Mucosa of descending colon (tissue), 3 donors: Measurements from ENCODE around the gene KCTD16. TPM values are rescaled to one million over a fixed set of nuclear protein-coding genes. Genes with fewer than 3 reads are reported as not detected.

Experiments used
- ATAC-seq: fragments of 200-7000 bp; cut with Tn5 transposase; one replicate; pipeline ENCODE4 v1.9.1; 2020; ENCODE audit warnings: mild to moderate bottlenecking, moderate library complexity
- DNase-seq, 3 donors: peaks; one replicate each; pipeline ENCODE4 v3.0.0-alpha.2; 2020
- H3K36me3 ChIP-seq: fragments of 200-600 bp; one replicate; pipeline ENCODE4 v1.8.0; 2021; ENCODE audit warnings: low read depth, mild to moderate bottlenecking
- H3K4me1 ChIP-seq: fragments of 200-600 bp; one replicate; pipeline ENCODE4 v1.8.0; 2021; ENCODE audit warnings: low read depth, mild to moderate bottlenecking
- H3K4me3 ChIP-seq: fragments of 200-600 bp; one replicate; pipeline ENCODE4 v1.8.0; 2021; ENCODE audit warnings: mild to moderate bottlenecking
- H3K9me3 ChIP-seq: fragments of 200-600 bp; one replicate; pipeline ENCODE4 v1.8.0; 2021; ENCODE audit warnings: mild to moderate bottlenecking
- CTCF ChIP-seq: fragments of 200-600 bp; IDR thresholded peaks from one replicate; pipeline ENCODE4 v1.8.0; 2022; ENCODE audit warnings: antibody characterized with exemption, mild to moderate bottlenecking
- intact Hi-C, 2 donors: fragments of 100-400 bp; cut with DNase I in 1 of 2; cut with micrococcal nuclease in 1 of 2; formaldehyde crosslinking; loops; one replicate each; pipeline versions ENCODE4 v1.11.0 to v1.11.1; 2022; cut with DNase I, micrococcal nuclease
- total RNA-seq, 3 donors: library from RNA; stranded (reverse); fragmentation: NEBNext Ultra II Directional in 2 of 3; extraction: Animal tissue kit (Norgen Biotek cat#: 25700) in 2 of 3; gene quantifications; one replicate each; pipeline versions ENCODE4 v1.2.1 to v1.2.4, GENCODE V29; 2021 to 2023
- donor health status: DM: no; HTN: no; CAD: no; lungs with moderate emphysema.
- donor health status: DM: no; HTN: no; CAD: no.
- donor health status: DM: no; HTN: yes; CAD: no.

KCTD16 gene
- total RNA-seq, 3 donors from 2014 or later: 0.07 to 0.22 (median 0.12) TPM

GRCh38 chr5:144510845-144511579, 340.3 kb downstream of the KCTD16 start:
- Histone ChIP-seq H3K4me1 (no peaks in the 10 kb centered on the region), H3K4me3 (no peak overlapping the region), H3K9me3 (no peaks in the 10 kb centered on the region), H3K36me3 (no peaks in the 10 kb centered on the region)
- ATAC-seq: no peak
- no peak for TF ChIP-seq CTCF
- no peak for DNase-seq
- intact Hi-C loops: no loop called here

DNA sequence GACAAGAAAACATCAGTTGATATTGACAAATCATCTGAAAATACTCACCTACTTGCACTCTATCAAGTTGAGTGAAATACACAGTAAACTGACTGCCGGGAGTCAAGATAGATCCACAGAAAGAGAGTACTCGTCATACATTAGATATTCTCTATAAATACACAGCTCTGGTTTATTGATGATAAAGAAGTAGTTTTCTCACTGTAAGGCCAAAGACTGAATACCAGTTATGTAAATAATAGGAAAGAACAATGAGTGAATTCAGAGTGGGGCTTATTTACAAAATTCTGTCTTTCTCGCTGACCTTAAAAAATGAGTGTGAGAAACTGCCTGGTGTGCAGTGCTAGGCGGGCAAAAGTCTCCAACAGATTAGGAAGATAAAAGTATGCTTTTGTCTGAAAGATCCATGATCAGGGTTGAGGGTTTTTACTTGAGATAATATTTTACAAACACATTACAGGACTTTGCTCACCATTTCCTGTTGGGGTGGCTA, 341.0 kb downstream of the KCTD16 start:
- Histone ChIP-seq H3K4me1 (no peaks in the 10 kb centered on the region), H3K9me3 (no peaks in the 10 kb centered on the region), H3K4me3 (no peak overlapping the region), H3K36me3 (no peaks in the 10 kb centered on the region)
- DNase-seq (no peak), ATAC-seq (no peak)
- intact Hi-C loops: no loop called here
- TF ChIP-seq CTCF: no peak

DNA sequence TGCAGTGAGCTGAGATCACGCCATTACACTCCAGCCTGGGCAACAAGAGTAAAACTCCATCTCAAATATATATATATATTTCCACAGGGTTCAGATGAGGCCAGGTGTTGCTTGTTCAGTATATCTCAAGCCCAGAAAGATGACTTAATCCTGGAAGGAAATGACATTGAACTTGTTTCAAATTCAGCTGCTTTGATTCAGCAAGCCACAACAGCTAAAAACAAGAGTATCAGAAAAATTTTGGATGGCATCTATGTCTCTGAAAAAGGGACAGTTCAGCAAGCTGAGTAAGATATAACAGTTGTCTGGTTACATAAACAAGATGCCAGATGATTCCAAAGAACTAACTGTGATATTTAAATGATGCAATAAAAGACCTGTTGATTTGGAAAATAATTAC, 352.0 kb downstream of the KCTD16 start:
- intact Hi-C loops: no loop called here
- Histone ChIP-seq H3K36me3 (no peaks in the 10 kb centered on the region), H3K4me1 (no peaks in the 10 kb centered on the region), H3K9me3 (no peaks in the 10 kb centered on the region), H3K4me3 (no peak overlapping the region)
- DNase-seq: no peak
- no peak for TF ChIP-seq CTCF
- ATAC-seq: no peak

- DNase-seq (no peak), ATAC-seq (no peak)
- no peaks in the 10 kb centered on the region for H3K4me1 ChIP-seq
- TF ChIP-seq CTCF: no peak
- H3K4me3 ChIP-seq: no peak overlapping the region
- no peaks in the 10 kb centered on the region for H3K9me3 ChIP-seq
- intact Hi-C loops: no loop called here
- no peaks in the 10 kb centered on the region for H3K36me3 ChIP-seq
Observed at GRCh38 chr5:144525000-144525399, 354.3 kb downstream of the KCTD16 start.

DNA sequence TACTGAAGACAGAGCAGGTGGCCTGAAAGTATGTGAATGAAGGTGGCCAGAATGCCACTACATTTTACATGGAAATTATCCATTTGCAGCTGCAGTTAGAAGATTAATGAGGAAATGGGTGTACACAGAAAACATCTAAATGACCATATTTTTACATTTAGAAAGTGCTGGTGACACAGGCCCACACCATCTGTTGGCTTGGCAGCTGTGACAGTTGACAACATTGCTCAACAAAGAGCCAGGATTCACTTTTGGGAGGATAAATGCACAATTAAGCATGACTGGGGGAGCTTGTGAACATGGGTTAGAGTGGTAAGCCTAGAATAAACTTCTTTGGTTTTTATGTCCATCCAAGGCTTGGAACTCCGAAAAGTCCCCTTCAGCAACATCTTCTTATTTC, 360.5 kb downstream of the KCTD16 start:
- no peak for DNase-seq
- no peak for TF ChIP-seq CTCF
- no peak for ATAC-seq
- intact Hi-C loops: no loop called here
- Histone ChIP-seq H3K4me3 (no peak overlapping the region), H3K9me3 (no peaks in the 10 kb centered on the region), H3K36me3 (no peaks in the 10 kb centered on the region), H3K4me1 (no peaks in the 10 kb centered on the region)

Other genes starting within 250 kb of the KCTD16 start
- 10 to 100 TPM; 45.9 to 53.6 (median 53.5) TPM for gene YIPF5, start 214 bp upstream of the KCTD16 start, total RNA-seq